WTC11 (cell line): ENCODE measurements around the gene MARS1.

Experiments
- KAT7 ChIP-seq: sonication (generic); formaldehyde crosslinking; IDR thresholded peaks from 2 replicates; pipeline ENCODE4 v1.8.1; 2023; ENCODE audit warnings: missing genetic modification reagents, mild to moderate bottlenecking, borderline replicate concordance
- TCF7 ChIP-seq: sonication (generic); formaldehyde crosslinking; IDR thresholded peaks from 2 replicates; pipeline ENCODE4 v1.8.0; 2022; ENCODE audit warnings: mild to moderate bottlenecking, low read depth, missing genetic modification reagents, moderate library complexity
- ZBTB21 ChIP-seq: sonication (generic); formaldehyde crosslinking; IDR thresholded peaks from 2 replicates; pipeline ENCODE4 v1.8.1; 2023; ENCODE audit warnings: mild to moderate bottlenecking, missing genetic modification reagents, borderline replicate concordance
- ZNF138 ChIP-seq: sonication (generic); formaldehyde crosslinking; conservative IDR thresholded peaks from 2 replicates; pipeline ENCODE4 v1.8.1; 2022; ENCODE audit warnings: mild to moderate bottlenecking, moderate library complexity, missing genetic modification reagents
- TF ChIP-seq, protein P1 (sequence below): sonication (generic); formaldehyde crosslinking; IDR thresholded peaks from 2 replicates; pipeline ENCODE4 v1.8.1; 2022; ENCODE audit warnings: low read depth, mild to moderate bottlenecking, moderate library complexity, missing genetic modification reagents, borderline replicate concordance
- TF ChIP-seq, protein P2 (sequence below): fragments of 200-600 bp; IDR thresholded peaks from 2 replicates; pipeline ENCODE4 v1.8.0; 2022; ENCODE audit warnings: antibody characterized with exemption
- TF ChIP-seq, protein P3 (sequence below): sonication (generic); formaldehyde crosslinking; IDR thresholded peaks from 2 replicates; pipeline ENCODE4 v1.8.0; 2022; ENCODE audit warnings: missing genetic modification reagents
- TF ChIP-seq, protein P4 (sequence below): sonication (generic); formaldehyde crosslinking; IDR thresholded peaks from 2 replicates; pipeline ENCODE4 v1.8.0; 2023; ENCODE audit warnings: missing genetic modification reagents

DNA sequence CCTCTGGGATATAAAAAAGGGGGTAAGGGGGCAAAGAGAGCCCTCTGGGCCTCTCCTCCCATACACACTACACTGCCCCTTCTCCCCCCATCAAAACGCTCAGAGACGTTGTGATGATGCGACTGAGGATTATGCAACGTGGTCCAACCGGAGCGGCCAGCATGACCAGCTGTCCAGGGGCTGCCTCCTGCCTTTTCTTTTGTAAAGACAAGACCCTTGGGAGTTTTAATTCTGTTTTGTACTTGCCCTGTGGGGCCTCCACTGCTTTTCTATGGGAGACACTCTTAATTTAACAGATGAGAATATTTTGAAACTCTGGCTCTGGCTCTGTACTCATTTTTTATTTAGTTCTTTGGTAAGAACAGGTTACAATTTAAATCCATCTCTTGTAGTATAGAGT lies 42.0 kb downstream of the MARS1 start:
- TF ChIP-seq, protein P1, sequence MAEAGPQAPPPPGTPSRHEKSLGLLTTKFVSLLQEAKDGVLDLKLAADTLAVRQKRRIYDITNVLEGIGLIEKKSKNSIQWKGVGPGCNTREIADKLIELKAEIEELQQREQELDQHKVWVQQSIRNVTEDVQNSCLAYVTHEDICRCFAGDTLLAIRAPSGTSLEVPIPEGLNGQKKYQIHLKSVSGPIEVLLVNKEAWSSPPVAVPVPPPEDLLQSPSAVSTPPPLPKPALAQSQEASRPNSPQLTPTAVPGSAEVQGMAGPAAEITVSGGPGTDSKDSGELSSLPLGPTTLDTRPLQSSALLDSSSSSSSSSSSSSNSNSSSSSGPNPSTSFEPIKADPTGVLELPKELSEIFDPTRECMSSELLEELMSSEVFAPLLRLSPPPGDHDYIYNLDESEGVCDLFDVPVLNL (CRISPR knock-in tag): no peak
- TF ChIP-seq, protein P2, sequence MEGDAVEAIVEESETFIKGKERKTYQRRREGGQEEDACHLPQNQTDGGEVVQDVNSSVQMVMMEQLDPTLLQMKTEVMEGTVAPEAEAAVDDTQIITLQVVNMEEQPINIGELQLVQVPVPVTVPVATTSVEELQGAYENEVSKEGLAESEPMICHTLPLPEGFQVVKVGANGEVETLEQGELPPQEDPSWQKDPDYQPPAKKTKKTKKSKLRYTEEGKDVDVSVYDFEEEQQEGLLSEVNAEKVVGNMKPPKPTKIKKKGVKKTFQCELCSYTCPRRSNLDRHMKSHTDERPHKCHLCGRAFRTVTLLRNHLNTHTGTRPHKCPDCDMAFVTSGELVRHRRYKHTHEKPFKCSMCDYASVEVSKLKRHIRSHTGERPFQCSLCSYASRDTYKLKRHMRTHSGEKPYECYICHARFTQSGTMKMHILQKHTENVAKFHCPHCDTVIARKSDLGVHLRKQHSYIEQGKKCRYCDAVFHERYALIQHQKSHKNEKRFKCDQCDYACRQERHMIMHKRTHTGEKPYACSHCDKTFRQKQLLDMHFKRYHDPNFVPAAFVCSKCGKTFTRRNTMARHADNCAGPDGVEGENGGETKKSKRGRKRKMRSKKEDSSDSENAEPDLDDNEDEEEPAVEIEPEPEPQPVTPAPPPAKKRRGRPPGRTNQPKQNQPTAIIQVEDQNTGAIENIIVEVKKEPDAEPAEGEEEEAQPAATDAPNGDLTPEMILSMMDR: no peak
- TF ChIP-seq, protein P3, sequence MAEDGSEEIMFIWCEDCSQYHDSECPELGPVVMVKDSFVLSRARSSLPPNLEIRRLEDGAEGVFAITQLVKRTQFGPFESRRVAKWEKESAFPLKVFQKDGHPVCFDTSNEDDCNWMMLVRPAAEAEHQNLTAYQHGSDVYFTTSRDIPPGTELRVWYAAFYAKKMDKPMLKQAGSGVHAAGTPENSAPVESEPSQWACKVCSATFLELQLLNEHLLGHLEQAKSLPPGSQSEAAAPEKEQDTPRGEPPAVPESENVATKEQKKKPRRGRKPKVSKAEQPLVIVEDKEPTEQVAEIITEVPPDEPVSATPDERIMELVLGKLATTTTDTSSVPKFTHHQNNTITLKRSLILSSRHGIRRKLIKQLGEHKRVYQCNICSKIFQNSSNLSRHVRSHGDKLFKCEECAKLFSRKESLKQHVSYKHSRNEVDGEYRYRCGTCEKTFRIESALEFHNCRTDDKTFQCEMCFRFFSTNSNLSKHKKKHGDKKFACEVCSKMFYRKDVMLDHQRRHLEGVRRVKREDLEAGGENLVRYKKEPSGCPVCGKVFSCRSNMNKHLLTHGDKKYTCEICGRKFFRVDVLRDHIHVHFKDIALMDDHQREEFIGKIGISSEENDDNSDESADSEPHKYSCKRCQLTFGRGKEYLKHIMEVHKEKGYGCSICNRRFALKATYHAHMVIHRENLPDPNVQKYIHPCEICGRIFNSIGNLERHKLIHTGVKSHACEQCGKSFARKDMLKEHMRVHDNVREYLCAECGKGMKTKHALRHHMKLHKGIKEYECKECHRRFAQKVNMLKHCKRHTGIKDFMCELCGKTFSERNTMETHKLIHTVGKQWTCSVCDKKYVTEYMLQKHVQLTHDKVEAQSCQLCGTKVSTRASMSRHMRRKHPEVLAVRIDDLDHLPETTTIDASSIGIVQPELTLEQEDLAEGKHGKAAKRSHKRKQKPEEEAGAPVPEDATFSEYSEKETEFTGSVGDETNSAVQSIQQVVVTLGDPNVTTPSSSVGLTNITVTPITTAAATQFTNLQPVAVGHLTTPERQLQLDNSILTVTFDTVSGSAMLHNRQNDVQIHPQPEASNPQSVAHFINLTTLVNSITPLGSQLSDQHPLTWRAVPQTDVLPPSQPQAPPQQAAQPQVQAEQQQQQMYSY (CRISPR knock-in tag): no peak
- TF ChIP-seq ZNF138 (CRISPR knock-in tag) (no peak), KAT7 (CRISPR knock-in tag) (no peak), ZBTB21 (CRISPR knock-in tag) (no peak), TCF7 (CRISPR knock-in tag) (no peak)
- TF ChIP-seq, protein P4, sequence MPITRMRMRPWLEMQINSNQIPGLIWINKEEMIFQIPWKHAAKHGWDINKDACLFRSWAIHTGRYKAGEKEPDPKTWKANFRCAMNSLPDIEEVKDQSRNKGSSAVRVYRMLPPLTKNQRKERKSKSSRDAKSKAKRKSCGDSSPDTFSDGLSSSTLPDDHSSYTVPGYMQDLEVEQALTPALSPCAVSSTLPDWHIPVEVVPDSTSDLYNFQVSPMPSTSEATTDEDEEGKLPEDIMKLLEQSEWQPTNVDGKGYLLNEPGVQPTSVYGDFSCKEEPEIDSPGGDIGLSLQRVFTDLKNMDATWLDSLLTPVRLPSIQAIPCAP (CRISPR knock-in tag): no peak
